Nephron (organoid): Measurements from ENCODE around the gene CORO2B.
A peak's percentile ranks its signal among the peaks of the same experiment; 100 is the strongest.

Experiments
- H3K27ac Mint-ChIP-seq, 3 experiments: 2 replicates each; pipeline ENCODE4 v1.8.0; 2020; ENCODE audit warnings: mixed read lengths in 3 of 3, mild to moderate bottlenecking in 2 of 3, moderate library complexity in 1 of 3
- H3K27me3 Mint-ChIP-seq: 2 replicates; pipeline ENCODE4 v1.8.0; 2021; ENCODE audit warnings: low read depth, mild to moderate bottlenecking, moderate library complexity, mixed read lengths
- H3K36me3 Mint-ChIP-seq: 2 replicates; pipeline ENCODE4 v1.8.0; 2020; ENCODE audit warnings: low read depth, mixed read lengths
- H3K4me1 Mint-ChIP-seq: 2 replicates; pipeline ENCODE4 v1.8.0; 2020; ENCODE audit warnings: mixed read lengths
- H3K4me3 Mint-ChIP-seq, 3 experiments: 2 replicates each; pipeline ENCODE4 v1.8.0; 2020; ENCODE audit warnings: mild to moderate bottlenecking in 3 of 3, mixed read lengths in 3 of 3, moderate library complexity in 2 of 3
- H3K9me3 Mint-ChIP-seq: 2 replicates; pipeline ENCODE4 v1.8.0; 2020; ENCODE audit warnings: mixed read lengths
- TF ChIP-seq, protein P1 (sequence below), 3 experiments: fragments of 200-600 bp; sonication (generic); IDR thresholded peaks; one replicate each; pipeline ENCODE4 v1.5.0; 2021; ENCODE audit warnings: antibody characterized with exemption in 3 of 3; ENCODE audit not compliant: unreplicated experiment in 3 of 3

Gene CORO2B

DNA sequence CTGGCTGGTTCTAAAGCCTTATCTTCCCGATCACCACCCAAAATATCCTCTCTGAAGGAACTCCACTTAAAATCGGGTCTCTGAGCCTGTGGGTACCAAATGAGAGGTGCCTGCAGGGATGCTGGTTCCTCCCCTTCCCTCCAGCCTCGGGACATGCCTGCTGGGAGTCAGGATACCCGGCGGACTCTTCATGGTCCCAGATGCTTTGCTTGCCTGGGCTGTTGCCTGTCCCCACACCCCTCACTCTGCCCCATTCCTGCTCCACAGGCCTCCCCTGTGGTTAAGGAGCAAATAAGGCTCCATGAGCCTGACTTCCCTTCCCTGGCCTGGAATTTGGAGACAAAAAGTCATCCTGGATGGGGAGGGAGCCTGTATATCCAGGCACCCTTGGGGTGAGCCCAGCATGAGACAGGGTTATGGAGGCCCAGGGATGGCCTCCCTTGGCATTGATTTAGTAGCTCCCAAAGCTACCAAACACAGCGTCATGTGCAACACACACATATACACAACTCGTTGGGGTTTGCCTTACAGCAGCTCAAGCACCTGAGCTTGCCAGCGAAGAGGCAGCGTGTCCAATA is 12.3 kb upstream of the CORO2B start:
- H3K27ac Mint-ChIP-seq: no peak overlapping the region

GRCh38 chr15:68567345-68567744 is 11.4 kb upstream of the CORO2B start:
- Mint-ChIP-seq H3K4me3 (no peak overlapping the region), H3K27me3 (peaks cover 16% of the 10 kb centered on the region), H3K27ac (peak overlapping the region; percentile 13 to 74 (median 22))

More for the DNA sequence above, 12.3 kb upstream of the CORO2B start:
- H3K27me3 Mint-ChIP-seq: peaks cover 10% of the 10 kb centered on the region
- no peaks in the 10 kb centered on the region for H3K9me3 Mint-ChIP-seq
- no peak overlapping the region for H3K4me3 Mint-ChIP-seq
- TF ChIP-seq, protein P1, sequence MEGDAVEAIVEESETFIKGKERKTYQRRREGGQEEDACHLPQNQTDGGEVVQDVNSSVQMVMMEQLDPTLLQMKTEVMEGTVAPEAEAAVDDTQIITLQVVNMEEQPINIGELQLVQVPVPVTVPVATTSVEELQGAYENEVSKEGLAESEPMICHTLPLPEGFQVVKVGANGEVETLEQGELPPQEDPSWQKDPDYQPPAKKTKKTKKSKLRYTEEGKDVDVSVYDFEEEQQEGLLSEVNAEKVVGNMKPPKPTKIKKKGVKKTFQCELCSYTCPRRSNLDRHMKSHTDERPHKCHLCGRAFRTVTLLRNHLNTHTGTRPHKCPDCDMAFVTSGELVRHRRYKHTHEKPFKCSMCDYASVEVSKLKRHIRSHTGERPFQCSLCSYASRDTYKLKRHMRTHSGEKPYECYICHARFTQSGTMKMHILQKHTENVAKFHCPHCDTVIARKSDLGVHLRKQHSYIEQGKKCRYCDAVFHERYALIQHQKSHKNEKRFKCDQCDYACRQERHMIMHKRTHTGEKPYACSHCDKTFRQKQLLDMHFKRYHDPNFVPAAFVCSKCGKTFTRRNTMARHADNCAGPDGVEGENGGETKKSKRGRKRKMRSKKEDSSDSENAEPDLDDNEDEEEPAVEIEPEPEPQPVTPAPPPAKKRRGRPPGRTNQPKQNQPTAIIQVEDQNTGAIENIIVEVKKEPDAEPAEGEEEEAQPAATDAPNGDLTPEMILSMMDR (IDR thresholded peaks at IDR 0.05; ENCODE audit: unreplicated experiment in 3 of 3): no peak
- no peaks in the 10 kb centered on the region for H3K36me3 Mint-ChIP-seq
- peaks cover 10% of the 10 kb centered on the region for H3K4me1 Mint-ChIP-seq

DNA sequence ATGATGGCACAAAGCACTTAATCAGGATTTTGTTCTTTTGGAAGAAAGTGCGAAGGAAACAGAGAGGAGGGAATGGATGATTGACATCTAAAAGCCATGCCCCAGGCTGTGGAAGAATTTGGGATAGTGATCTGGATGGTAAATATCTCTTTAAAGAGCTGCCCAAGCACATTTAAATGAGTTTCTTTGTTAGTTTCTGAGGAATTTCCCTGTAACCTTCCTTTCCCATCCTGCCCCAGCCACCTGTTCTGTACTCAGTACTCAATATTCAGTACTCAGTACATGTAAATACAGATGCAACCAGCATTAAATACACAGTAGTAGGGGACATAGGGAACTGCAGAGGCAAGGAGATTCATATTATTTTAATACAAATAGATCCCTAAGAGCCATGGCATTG is 7.8 kb upstream of the CORO2B start:
- Mint-ChIP-seq H3K36me3 (no peaks in the 10 kb centered on the region), H3K9me3 (no peaks in the 10 kb centered on the region), H3K4me1 (peaks cover 23% of the 10 kb centered on the region), H3K4me3 (no peak overlapping the region), H3K27ac (peak overlapping the region in 1 of 3 experiments; percentile 33), H3K27me3 (peaks cover 33% of the 10 kb centered on the region)
- TF ChIP-seq, protein P1 (IDR thresholded peaks at IDR 0.05; ENCODE audit: unreplicated experiment in 3 of 3): no peak

More at GRCh38 chr15:68567345-68567744, 11.4 kb upstream of the CORO2B start:
- Mint-ChIP-seq H3K36me3 (no peaks in the 10 kb centered on the region), H3K4me1 (peaks cover 11% of the 10 kb centered on the region), H3K9me3 (no peaks in the 10 kb centered on the region)
- TF ChIP-seq, protein P1 (IDR thresholded peaks at IDR 0.05; ENCODE audit: unreplicated experiment in 3 of 3): no peak

DNA sequence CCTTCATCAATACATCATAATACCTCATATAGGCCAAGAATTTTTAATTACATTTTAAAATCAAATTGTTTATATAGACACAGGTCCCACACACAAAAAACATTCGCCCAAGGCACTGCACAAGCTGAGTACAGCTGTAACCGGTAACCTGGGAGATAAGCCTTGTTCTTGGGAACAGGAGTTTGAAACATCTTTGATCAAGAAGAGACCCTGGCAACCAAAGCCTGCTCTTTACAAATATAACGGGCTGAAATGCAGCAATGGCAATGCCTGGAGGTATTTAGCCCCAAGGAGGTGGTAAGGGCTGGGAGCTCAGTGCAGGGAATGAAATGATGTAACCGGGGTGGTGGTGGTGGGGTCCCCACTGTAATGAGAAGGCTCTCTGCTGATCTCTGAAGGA is 7.2 kb upstream of the CORO2B start:
- Mint-ChIP-seq H3K4me1 (peaks cover 29% of the 10 kb centered on the region), H3K9me3 (no peaks in the 10 kb centered on the region), H3K4me3 (no peak overlapping the region), H3K27me3 (peaks cover 39% of the 10 kb centered on the region), H3K27ac (peak overlapping the region in 1 of 3 experiments; percentile 33), H3K36me3 (no peaks in the 10 kb centered on the region)
- TF ChIP-seq, protein P1 (IDR thresholded peaks at IDR 0.05; ENCODE audit: unreplicated experiment in 3 of 3): no peak

DNA sequence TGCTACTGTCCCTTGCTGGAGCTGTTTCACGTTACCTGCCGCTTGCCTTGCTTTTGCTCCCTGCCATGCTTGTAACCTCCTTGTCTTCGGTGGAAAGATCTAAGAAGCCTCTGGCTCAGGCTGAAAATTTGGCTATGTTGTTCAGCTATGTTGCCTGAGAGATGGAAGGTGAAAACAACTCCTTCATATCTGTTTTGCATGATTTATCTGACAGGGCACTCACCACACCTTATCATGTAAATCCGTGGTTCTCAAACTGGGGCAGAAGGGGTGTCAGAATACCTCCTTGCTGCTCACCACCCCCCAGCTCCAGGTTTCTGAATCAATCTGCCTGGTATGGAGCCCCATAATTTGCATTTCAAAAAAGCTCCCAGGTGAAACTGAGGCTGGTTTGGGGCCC is 6.5 kb upstream of the CORO2B start:
- Mint-ChIP-seq H3K36me3 (no peaks in the 10 kb centered on the region), H3K27me3 (peaks cover 46% of the 10 kb centered on the region), H3K9me3 (no peaks in the 10 kb centered on the region), H3K4me1 (peaks cover 28% of the 10 kb centered on the region), H3K27ac (no peak overlapping the region), H3K4me3 (no peak overlapping the region)
- TF ChIP-seq, protein P1 (IDR thresholded peaks at IDR 0.05; ENCODE audit: unreplicated experiment in 3 of 3): no peak

DNA sequence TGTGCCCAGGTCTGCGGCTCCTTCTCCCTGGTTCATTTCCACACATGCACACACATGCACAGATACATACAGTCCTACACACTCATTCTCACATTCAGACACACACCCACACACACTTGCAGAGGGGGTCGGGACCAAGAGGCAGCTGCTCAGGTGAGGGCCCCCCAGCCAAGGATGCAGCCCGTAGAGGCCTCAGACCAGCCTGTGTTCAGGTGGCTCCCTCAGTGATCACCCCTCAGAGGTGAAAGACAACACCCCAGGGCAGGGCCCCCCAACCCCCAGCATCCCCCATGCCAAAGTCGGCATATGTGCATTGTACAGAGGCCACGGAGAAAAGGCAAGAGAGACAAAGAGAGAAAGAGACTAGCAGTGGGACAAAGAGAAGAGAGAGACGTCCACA is 5.9 kb upstream of the CORO2B start:
- peaks cover 52% of the 10 kb centered on the region for H3K27me3 Mint-ChIP-seq
- TF ChIP-seq, protein P1 (IDR thresholded peaks at IDR 0.05; ENCODE audit: unreplicated experiment in 3 of 3): no peak
- peak overlapping the region in 1 of 3 experiments; percentile 38 for H3K27ac Mint-ChIP-seq
- H3K4me1 Mint-ChIP-seq: peaks cover 29% of the 10 kb centered on the region
- no peaks in the 10 kb centered on the region for H3K9me3 Mint-ChIP-seq
- H3K36me3 Mint-ChIP-seq: no peaks in the 10 kb centered on the region
- H3K4me3 Mint-ChIP-seq: peak overlapping the region in 1 of 3 experiments; percentile 0
